Hematopoietic multipotent progenitor cell treated with erythropoietin and hydrocortisone succinate and interleukin-3 and kit ligand, for 17 days (in vitro differentiated cells): ENCODE data around the gene MYO1E.
A peak's percentile ranks its signal among the peaks of the same experiment; 100 is the strongest.
"Not testable (repeated sequence)": the region's sequence is repeated elsewhere in the genome, so short reads cannot be mapped to it uniquely, and the experiment has no call there.

Experiments
- DNase-seq: peaks from one replicate; pipeline ENCODE4 v3.0.0-alpha.2; 2015; ENCODE audit warnings: low spot score

Gene MYO1E

GRCh38 chr15:59166166-59166565 is 206.5 kb downstream of the MYO1E start:
- no peak for DNase-seq

- no peak for DNase-seq
Observed at GRCh38 chr15:59165726-59166125, 206.9 kb downstream of the MYO1E start.

- DNase-seq = not testable (repeated sequence)
Observed at GRCh38 chr15:59162080-59162479, 210.6 kb downstream of the MYO1E start.

- DNase-seq = no peak
Observed at GRCh38 chr15:59160880-59161593, 211.6 kb downstream of the MYO1E start.

GRCh38 chr15:59159210-59159609 is 213.5 kb downstream of the MYO1E start:
- no peak for DNase-seq

- no peak for DNase-seq
Observed at GRCh38 chr15:59158701-59159034, 214.0 kb downstream of the MYO1E start.

GRCh38 chr15:59157840-59158700 is 214.6 kb downstream of the MYO1E start:
- no peak for DNase-seq

- DNase-seq = no peak
Observed at GRCh38 chr15:59157396-59157795, 215.3 kb downstream of the MYO1E start.

GRCh38 chr15:59155431-59155830 is 217.2 kb downstream of the MYO1E start:
- DNase-seq = no peak

- DNase-seq = no peak
Observed at GRCh38 chr15:59154243-59154642, 218.4 kb downstream of the MYO1E start.

GRCh38 chr15:59153466-59153865 is 219.2 kb downstream of the MYO1E start:
- DNase-seq = no peak

- DNase-seq = no peak
Observed at GRCh38 chr15:59152694-59153450, 219.8 kb downstream of the MYO1E start.

GRCh38 chr15:59150185-59150584 is 222.5 kb downstream of the MYO1E start:
- no peak for DNase-seq

- no peak for DNase-seq
Observed at GRCh38 chr15:59148153-59148833, 224.4 kb downstream of the MYO1E start.

- no peak for DNase-seq
Observed at GRCh38 chr15:59147666-59148065, 225.0 kb downstream of the MYO1E start.

- not testable (repeated sequence) for DNase-seq
Observed at GRCh38 chr15:59144594-59144993, 228.1 kb downstream of the MYO1E start.

- DNase-seq = no peak
Observed at GRCh38 chr15:59143281-59143680, 229.4 kb downstream of the MYO1E start.

- no peak for DNase-seq
Observed at GRCh38 chr15:59140422-59141226, 232.0 kb downstream of the MYO1E start.

- DNase-seq = peak; percentile 44
Observed at GRCh38 chr15:59138243-59138642, 234.4 kb downstream of the MYO1E start.

GRCh38 chr15:59137566-59137965 is 235.1 kb downstream of the MYO1E start:
- DNase-seq = no peak

GRCh38 chr15:59133929-59134427 is 238.7 kb downstream of the MYO1E start:
- no peak for DNase-seq
